Glomerular visceral epithelial cell (primary cell): ENCODE measurements around the gene ITGA3.

ENCODE experiments used
- DNase-seq: peaks from one replicate; pipeline ENCODE4 v3.0.0-alpha.2; 2016; ENCODE audit errors: extremely low spot score

The ITGA3 gene

GRCh38 chr17:50055426-50056216 is at the start of gene ITGA3:
TSS of gene ITGA3 (plus strand) at chr17:50056110. CDS start at chr17:50056440, 330 bp downstream.
- peak; percentile 99 for DNase-seq

DNA sequence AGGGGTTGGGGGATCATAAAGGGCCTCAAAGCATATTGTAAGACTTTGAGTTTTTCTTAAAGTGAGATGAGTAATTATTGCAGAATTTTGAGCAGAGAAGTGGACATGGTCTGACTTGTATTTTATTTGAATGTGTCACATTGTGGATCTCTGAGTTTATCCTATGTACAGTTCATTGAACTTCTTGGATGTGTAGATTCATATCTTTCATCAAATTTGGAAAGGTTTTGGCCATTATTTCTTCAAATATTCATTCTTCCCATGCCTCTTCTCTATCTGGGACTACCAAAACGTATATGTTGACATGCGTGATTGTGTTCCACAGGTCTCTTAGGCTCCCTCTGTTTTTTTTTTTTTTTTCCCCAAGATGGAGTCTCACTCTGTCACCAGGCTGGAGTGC is 46.6 kb upstream of the ITGA3 start:
- no peak for DNase-seq

- no peak for DNase-seq
Observed at GRCh38 chr17:50013079-50013478, 42.8 kb upstream of the ITGA3 start.

DNA sequence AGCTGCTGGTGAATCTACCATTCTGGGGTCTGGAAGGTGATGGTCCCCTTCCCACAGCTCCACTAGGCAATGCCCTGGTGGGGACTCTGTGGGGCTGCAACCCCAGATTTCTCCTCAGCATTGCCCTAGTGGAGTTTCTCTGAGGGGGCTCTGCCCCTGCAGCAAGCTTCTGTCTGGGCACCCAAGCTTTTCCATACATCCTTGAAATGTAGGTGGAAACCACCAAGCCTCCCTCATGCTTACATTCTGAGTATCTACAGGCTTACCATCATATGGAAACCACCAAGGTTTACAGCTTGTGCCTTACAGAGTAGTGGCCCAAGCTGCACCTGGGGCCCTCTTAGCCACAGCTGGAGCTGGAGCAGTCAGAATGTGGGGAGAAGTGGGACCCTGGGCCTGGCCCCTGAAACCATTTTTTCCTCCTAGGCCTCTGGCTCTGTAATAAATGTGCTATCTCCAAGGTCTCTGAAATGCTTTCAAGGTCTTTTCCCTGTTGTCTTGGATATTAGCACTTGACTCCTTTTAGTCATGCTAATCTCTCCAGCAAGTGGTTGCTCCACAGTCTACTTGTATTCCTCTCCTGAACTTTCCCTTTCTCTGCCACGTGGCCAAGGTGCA is 41.3 kb upstream of the ITGA3 start:
- DNase-seq = no peak

GRCh38 chr17:50015146-50015545 is 40.8 kb upstream of the ITGA3 start:
- DNase-seq = no peak

DNA sequence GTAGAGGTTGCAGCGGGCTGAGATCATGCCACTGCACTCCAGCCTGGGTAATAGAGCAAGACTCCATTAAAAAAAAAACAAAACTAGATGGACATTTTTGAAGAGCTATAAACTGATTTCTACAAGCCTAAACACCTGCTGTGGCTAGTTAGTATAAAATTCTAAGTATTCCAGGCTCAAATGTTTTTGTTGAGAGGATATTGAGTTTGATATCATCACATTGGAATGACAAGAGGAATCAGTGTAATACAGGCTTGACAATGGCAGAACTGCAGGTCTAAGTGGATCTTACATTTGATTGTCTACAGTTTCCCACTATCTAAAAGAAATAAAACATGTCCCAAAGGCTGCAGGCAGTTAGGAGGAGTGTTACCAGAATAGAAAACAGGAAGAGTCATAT is 37.0 kb upstream of the ITGA3 start:
- DNase-seq = no peak

DNA sequence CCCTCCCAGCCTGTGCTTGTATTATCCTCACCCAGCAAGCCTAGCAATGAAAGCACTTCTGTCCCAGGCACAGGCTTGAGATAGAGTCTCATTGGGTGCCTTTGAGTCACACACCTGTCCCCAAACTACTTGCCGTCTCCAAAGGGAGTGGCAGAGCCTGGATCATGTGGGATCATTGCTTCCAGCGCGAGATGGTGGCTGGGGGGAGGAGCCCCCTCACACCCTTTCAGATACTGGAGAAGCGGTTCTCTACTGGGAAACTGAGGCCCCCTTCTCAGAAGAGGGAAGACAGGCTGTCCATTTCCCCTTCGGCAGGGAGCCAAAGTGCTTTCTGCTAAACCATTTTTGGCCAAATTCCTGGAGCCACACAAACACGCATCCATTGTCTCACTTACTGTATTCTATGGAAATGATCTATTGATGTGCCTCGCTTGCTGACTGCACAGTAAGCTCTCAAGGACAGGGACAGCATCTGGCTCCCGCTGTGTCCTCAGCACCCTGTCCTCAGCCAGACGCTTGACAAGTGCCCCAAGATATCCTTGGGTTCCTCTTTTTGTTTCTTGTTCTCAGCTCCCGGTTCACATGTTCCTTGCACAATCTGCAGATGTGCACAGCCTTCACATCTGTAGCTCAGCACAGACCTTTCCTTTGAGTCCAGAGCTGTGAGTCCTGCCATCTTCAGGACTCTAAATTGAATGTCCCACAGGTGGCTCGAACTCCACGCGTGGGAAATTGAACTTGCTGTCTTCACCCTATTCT is 34.9 kb upstream of the ITGA3 start:
- DNase-seq = no peak

- DNase-seq = no peak
Observed at GRCh38 chr17:50021681-50022370, 34.1 kb upstream of the ITGA3 start.

- no peak for DNase-seq
Observed at GRCh38 chr17:50022463-50023130, 33.3 kb upstream of the ITGA3 start.

GRCh38 chr17:50023520-50023919 is 32.4 kb upstream of the ITGA3 start:
- DNase-seq = no peak

- DNase-seq = no peak
Observed at GRCh38 chr17:50024808-50025207, 31.1 kb upstream of the ITGA3 start.

GRCh38 chr17:50026046-50026675 is 29.7 kb upstream of the ITGA3 start:
- no peak for DNase-seq

- peak; percentile 90 for DNase-seq
Observed at GRCh38 chr17:50026837-50027171, 29.1 kb upstream of the ITGA3 start.

DNA sequence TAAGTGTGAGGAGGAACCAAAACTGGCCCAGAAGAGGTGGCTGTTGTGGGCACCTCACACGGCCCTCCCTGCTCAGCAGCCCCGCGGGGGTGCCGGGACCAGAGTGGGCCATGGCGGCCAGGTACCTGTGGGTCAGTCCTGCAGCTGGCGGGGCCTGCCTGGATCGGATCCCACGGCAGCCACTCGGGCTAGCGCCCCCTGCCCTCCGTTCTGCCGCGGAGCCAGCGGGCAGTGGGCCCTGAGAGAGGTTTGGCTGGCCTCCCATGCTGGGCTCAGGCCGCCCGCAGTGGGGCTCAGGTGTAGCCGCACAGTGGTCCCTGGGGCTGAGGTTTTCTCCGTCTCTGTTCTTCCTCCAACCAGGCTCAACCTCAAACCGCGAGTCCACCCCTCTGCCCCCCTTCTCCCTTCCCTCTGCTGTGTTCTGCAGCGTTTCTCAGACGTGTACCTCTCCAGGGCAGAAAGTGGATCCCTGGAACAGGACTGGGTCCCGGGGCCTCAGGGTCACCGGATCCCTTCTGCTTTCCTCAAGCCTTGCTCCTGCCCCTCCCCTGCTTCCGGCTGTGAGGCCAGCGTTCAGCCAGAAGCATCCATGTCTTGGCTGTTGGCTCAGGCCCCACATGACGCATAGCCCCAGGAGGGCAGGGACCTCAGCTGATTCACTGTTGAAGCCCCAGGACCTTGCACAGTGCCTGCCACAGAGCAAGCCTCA is 28.6 kb upstream of the ITGA3 start:
- peak; percentile 99 for DNase-seq

- peak; percentile 99 for DNase-seq
Observed at GRCh38 chr17:50027881-50028735, 27.8 kb upstream of the ITGA3 start.

- DNase-seq = no peak
Observed at GRCh38 chr17:50028736-50029120, 27.2 kb upstream of the ITGA3 start.

DNA sequence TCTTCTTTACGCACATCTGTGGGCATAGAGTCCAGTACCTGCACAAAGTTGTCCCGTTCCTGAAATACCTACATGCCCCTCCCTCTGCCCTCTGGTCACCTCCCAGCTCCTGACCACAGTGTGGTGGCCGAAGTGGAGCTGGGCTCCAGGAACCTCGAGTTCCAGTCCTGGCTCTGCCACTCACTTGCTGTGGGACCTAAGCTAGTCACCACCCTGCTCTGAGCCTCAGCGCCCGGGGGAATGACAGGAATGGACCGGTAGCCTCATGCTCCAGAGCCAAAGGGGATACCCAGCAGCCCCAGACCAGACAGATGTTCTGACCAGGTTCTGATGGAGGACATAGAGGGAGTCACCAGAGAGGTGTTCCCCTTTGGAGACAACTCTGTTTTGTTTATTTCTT is 26.7 kb upstream of the ITGA3 start:
- peak; percentile 33 for DNase-seq

GRCh38 chr17:50033316-50033715 is 22.6 kb upstream of the ITGA3 start:
- no peak for DNase-seq

GRCh38 chr17:50034498-50035364 is 21.2 kb upstream of the ITGA3 start:
- no peak for DNase-seq
